Epithelial cell of proximal tubule (primary cell): Measurements from ENCODE around the gene ACTG2. TPM values are rescaled to one million over a fixed set of nuclear protein-coding genes. Genes with fewer than 3 reads are reported as not detected.

Source experiments
- DNase-seq: peaks from one replicate; pipeline ENCODE4 v3.0.0-alpha.2; 2011; ENCODE audit warnings: low read depth
- H3K4me3 ChIP-seq: 2 replicates; pipeline ENCODE4 v1.5.1; 2011; ENCODE audit warnings: low read depth, mild to moderate bottlenecking, low read length
- CTCF ChIP-seq: conservative IDR thresholded peaks from 2 replicates; pipeline ENCODE4 v1.5.1; 2012; ENCODE audit warnings: low read depth, mild to moderate bottlenecking, low read length
- total RNA-seq: library from RNA; depleted of rRNA; stranded (reverse); fragments of >200 nt; gene quantifications from 2 replicates; pipeline ENCODE4 v1.2.3, GENCODE V29; 2015

The ACTG2 gene
- total RNA-seq, 1 donor from 2014 or later = not detected

- no peak for DNase-seq
- TF ChIP-seq CTCF = no peak
- no peak overlapping the region for H3K4me3 ChIP-seq
Measured at GRCh38 chr2:73968357-73968937, 75.6 kb downstream of the ACTG2 start.

GRCh38 chr2:73969356-73969755 is 76.5 kb downstream of the ACTG2 start:
- no peak overlapping the region for H3K4me3 ChIP-seq
- DNase-seq = no peak
- no peak for TF ChIP-seq CTCF

Other genes with a start within 250 kb of the ACTG2 start
- gene TPRKB, start 155.7 kb upstream of the ACTG2 start, total RNA-seq = 49.8 and 55.2 TPM in 2 replicates
- gene DUSP11, start 112.9 kb upstream of the ACTG2 start, total RNA-seq = 20.9 and 29.2 TPM in 2 replicates
- not detected in 2 replicates for gene C2orf78, start 108.8 kb upstream of the ACTG2 start, total RNA-seq
- gene STAMBP, start 64.0 kb upstream of the ACTG2 start, total RNA-seq = 34.9 and 37.5 TPM in 2 replicates
- 65.6 and 87.8 TPM in 2 replicates for gene DGUOK, start 33.9 kb downstream of the ACTG2 start, total RNA-seq
- gene TET3, start 91.9 kb downstream of the ACTG2 start, total RNA-seq = 4.8 and 5.4 TPM in 2 replicates